ENCODE measurements around the gene GYPB.
"Not testable (repeated sequence)": the region's sequence is repeated elsewhere in the genome, so short reads cannot be mapped to it uniquely, and the experiment has no call there.

DNA sequence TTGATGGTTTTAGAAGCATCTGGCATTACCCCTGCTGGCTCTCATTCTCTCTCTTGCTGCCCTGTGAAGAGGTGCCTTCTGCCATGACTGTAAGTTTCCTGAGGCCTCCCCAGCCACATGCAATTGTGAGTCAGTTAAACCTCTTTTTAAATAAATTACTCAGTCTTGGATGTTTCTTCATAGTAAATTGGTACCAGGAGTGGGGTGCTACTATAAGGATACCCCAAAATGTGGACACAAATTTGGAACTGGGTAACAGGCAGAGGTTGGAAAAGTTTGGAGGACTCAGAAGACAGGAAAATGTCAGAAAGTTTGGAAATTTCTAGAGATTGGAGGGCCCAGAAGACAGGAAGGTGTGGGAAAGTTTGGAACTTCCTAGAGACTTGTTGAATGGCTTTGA is 42.4 kb upstream of the GYPB start:
- TF ChIP-seq, protein P1, sequence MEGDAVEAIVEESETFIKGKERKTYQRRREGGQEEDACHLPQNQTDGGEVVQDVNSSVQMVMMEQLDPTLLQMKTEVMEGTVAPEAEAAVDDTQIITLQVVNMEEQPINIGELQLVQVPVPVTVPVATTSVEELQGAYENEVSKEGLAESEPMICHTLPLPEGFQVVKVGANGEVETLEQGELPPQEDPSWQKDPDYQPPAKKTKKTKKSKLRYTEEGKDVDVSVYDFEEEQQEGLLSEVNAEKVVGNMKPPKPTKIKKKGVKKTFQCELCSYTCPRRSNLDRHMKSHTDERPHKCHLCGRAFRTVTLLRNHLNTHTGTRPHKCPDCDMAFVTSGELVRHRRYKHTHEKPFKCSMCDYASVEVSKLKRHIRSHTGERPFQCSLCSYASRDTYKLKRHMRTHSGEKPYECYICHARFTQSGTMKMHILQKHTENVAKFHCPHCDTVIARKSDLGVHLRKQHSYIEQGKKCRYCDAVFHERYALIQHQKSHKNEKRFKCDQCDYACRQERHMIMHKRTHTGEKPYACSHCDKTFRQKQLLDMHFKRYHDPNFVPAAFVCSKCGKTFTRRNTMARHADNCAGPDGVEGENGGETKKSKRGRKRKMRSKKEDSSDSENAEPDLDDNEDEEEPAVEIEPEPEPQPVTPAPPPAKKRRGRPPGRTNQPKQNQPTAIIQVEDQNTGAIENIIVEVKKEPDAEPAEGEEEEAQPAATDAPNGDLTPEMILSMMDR (IDR thresholded peaks at IDR 0.05) = not testable (repeated sequence)
- TF ChIP-seq POLR2A (IDR thresholded peaks at IDR 0.05) = not testable (repeated sequence)
